HG03045 (cell line): ENCODE measurements around the gene TCF7L1.
"Not testable (repeated sequence)": the region's sequence is repeated elsewhere in the genome, so short reads cannot be mapped to it uniquely, and the experiment has no call there.

ENCODE experiments used
- ATAC-seq: cut with Tn5 transposase; IDR thresholded peaks from one replicate; pipeline ENCODE4 v1.9.1; 2021; ENCODE audit warnings: mild to moderate bottlenecking, moderate library complexity; ENCODE audit not compliant: unreplicated experiment

Gene TCF7L1

GRCh38 chr2:85181134-85181631 is 48.0 kb downstream of the TCF7L1 start:
- no peak for ATAC-seq

DNA sequence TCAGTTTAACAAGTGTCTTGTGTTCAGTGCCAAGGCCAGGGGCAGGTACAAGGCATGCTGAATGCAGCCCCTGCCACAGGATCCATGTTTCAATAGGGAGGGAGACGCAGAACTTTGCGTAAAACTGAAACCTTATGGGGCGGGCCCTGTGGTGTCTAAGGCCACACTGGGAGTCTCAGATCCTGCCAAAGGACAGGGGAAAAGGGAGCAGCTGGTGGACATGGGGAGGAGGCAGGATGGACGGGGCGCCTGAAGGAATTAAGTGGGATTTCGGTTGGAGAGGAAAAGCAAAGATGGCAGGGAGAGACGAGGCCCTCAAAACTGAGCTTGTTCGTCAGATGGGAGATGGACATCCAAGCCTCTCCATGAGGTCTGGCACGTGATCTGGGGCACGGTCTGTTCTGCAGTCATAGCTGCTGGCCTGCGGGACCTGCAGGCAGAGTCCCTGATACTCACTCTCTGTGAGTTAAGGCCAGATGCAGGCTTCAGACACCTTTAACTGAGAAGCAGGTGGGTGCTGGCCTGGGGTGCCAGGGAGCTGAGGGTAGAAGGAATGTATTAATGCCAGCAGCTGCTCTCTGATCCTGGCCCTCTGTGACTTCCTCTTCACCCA is 48.8 kb downstream of the TCF7L1 start:
- ATAC-seq = no peak

DNA sequence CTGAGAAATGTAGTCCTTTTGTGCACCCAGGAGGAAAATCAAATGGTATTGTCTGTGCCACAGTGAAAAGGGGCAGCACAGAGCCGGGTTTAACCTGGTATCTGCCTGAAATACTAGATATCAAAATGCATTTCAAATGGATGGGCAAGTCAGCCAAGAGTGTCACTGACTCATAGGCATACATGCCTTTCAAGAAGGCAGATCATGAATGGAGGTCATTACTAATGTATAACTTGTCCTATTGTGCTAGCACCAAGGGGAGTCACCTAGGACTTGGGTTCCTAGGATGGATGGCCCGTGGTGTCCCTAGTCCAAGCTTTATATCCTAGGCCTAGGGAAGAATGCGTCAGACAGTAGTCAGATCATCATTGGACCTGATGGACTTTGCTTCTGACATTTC is 49.9 kb downstream of the TCF7L1 start:
- ATAC-seq = no peak

GRCh38 chr2:85183479-85183878 is 50.3 kb downstream of the TCF7L1 start:
- ATAC-seq = no peak

DNA sequence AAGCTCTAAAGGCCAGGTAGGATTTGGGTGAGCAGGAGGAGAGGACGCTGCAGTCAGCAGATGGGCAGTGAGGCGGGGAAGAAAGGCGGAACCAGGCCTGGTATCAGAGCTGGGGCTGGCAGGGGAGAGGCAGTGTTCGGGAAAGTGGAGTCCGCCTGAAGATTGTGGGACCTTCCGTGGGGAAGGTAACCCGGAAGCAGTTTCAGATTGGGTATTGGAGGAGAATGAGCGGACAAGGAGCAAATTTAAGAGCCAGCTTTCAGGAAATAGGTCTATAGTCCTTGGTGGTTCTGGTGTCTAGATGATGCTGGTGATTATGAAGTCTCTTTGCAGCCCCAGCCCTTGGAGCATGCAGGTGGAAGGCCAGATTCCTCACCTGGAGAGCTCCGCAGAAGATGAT is 51.0 kb downstream of the TCF7L1 start:
- no peak for ATAC-seq

GRCh38 chr2:85184990-85185389 is 51.8 kb downstream of the TCF7L1 start:
- ATAC-seq = no peak

DNA sequence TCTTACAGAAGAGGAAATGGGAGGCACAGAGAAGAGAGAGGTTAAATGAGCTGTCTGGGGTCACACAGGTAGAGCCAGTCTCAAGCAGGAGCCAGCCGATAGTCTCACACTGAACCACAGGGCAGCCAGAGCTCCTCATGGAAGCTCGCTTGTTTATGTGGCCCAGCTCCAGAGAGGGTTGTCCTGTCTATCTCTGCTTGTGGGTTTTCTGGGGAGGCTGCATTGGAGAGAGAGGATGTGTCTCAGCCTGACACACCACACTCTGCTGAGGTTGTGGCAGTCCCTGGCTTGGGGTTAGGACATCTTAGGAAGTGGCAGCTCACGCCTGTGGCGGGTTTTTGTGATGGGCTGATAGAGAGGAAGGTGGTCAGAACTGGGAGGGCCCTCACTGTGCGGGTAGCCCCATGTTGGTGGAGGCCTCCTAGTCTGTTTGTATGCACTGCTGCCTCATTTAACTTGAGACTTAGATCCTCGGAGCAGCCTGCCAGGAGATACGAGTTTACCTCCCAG is 52.3 kb downstream of the TCF7L1 start:
- no peak for ATAC-seq

- no peak for ATAC-seq
These were observed 53.9 kb downstream of the TCF7L1 start for GRCh38 chr2:85187069-85187468.

- ATAC-seq = no peak
These were observed 55.7 kb downstream of the TCF7L1 start for GRCh38 chr2:85188852-85189251.

DNA sequence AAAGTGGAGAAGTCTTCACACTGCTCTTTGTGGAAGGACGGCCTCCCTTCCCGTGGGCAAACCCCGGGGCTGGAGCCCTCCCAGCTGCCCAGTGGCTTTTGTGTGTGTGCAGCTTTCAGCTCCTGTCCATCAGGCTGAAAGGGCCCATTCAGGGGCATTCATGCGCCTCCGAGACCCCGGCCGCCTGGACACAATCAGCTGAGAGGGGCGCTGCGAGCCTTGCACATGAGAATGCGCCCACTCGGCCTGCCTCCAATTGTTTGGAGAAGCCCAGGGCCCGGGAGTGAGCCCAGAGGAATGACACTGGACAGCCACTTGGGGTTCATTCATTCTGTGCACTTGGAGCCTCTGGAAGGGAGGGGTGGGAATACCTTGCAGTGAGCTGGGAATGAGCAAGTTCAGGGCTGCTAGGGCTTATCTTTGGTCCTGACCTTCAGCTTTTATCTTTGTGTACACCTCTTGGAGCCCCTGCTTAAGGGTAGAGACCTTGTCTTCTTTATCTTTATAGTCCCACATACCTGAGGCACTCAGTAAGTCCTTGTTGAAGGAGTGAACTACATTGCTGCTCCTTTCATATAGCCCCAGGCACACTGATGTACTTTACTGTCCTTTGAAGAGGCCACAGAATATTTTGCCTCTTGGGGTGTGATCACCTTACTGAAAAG is 56.5 kb downstream of the TCF7L1 start:
- no peak for ATAC-seq

GRCh38 chr2:85191157-85191556 is 58.0 kb downstream of the TCF7L1 start:
- ATAC-seq = no peak

- ATAC-seq = no peak
These were observed 61.7 kb downstream of the TCF7L1 start for GRCh38 chr2:85194780-85195480.

- ATAC-seq = no peak
These were observed 62.8 kb downstream of the TCF7L1 start for GRCh38 chr2:85195956-85196355.

DNA sequence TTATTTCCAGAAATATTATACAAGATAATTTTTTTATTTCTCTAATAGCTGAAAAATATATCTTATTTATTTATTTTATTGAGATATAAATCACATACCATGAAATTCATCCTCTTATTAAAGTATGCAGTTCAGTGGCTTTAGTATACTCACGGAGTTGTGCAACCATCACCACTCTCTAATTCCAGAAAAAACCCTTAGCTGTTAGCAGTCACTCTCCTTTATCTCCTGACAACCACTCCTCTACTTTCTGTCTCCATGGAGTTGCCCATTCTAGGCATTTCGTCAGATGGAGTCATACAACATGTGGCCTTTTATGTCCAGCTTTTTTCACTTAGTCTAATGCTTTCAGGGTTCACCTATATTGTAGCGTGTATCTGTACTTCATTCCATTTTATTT is 66.5 kb downstream of the TCF7L1 start:
- ATAC-seq = no peak

GRCh38 chr2:85209887-85210286 is 76.7 kb downstream of the TCF7L1 start:
- ATAC-seq = no peak

GRCh38 chr2:85210511-85210910 is 77.3 kb downstream of the TCF7L1 start:
- no peak for ATAC-seq

GRCh38 chr2:85211606-85212005 is 78.4 kb downstream of the TCF7L1 start:
- not testable (repeated sequence) for ATAC-seq

- no peak for ATAC-seq
These were observed 79.6 kb downstream of the TCF7L1 start for GRCh38 chr2:85212841-85213240.

DNA sequence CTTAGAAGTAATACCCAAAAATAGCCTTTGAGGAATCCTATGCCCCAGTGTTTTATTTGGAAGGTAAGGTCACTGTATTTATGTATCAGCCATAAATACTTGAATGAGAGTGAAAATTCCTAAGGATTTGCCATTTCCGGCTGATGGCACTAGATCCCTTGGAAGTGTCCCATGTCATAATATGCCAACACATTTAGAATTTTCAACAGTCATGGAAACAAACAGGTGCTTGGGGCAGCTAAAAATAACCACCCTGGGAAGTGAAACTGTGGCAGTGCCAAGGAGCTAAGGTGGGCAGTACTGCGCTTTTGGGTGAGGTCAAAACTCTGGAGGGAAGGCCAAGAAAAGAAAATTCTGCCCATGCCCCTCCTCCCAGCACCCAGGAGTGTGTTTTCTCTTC is 80.2 kb downstream of the TCF7L1 start:
- no peak for ATAC-seq

GRCh38 chr2:85213901-85214512 is 80.8 kb downstream of the TCF7L1 start:
- no peak for ATAC-seq

GRCh38 chr2:85215081-85215447 is 81.9 kb downstream of the TCF7L1 start:
- no peak for ATAC-seq
